ENCODE measurements around the gene LAMA3. TPM values are rescaled to one million over a fixed set of nuclear protein-coding genes. Genes with fewer than 3 reads are reported as not detected.
A peak's percentile ranks its signal among the peaks of the same experiment; 100 is the strongest.

The LAMA3 gene
- polyA plus RNA-seq, 6 donors from 2014 or later = 0.07 to 0.45 TPM; not detected in 4

- Mint-ChIP-seq H3K27me3 (no peaks in the 10 kb centered on the region), H3K9me3 (peaks cover 0 to 6% (median 0%) of the 10 kb centered on the region in 7 donors), H3K27ac (no peak overlapping the region), H3K4me1 (no peaks in the 10 kb centered on the region), H3K36me3 (no peaks in the 10 kb centered on the region), H3K4me3 (no peak overlapping the region)
- ATAC-seq (ENCODE audit: low read depth in 2 of 2) (no peak), DNase-seq (no peak)
These were observed 63.5 kb downstream of the LAMA3 start for GRCh38 chr18:23752796-23753195.

- Mint-ChIP-seq H3K9me3 (peaks cover 0 to 6% (median 0%) of the 10 kb centered on the region in 7 donors), H3K4me3 (no peak overlapping the region), H3K36me3 (no peaks in the 10 kb centered on the region), H3K27ac (no peak overlapping the region), H3K27me3 (no peaks in the 10 kb centered on the region), H3K4me1 (no peaks in the 10 kb centered on the region)
- ATAC-seq (ENCODE audit: low read depth in 2 of 2) = no peak
- DNase-seq = no peak
These were observed 67.6 kb downstream of the LAMA3 start for GRCh38 chr18:23756590-23757436.

GRCh38 chr18:23757437-23757733 is 68.1 kb downstream of the LAMA3 start:
- peaks cover 0 to 6% (median 0%) of the 10 kb centered on the region in 7 donors for H3K9me3 Mint-ChIP-seq
- H3K4me3 Mint-ChIP-seq = no peak overlapping the region
- H3K4me1 Mint-ChIP-seq = no peaks in the 10 kb centered on the region
- no peak for DNase-seq
- no peaks in the 10 kb centered on the region for H3K36me3 Mint-ChIP-seq
- H3K27me3 Mint-ChIP-seq = no peaks in the 10 kb centered on the region
- H3K27ac Mint-ChIP-seq = no peak overlapping the region
- ATAC-seq (ENCODE audit: low read depth in 2 of 2) = no peak

- DNase-seq (no peak), ATAC-seq (ENCODE audit: low read depth in 2 of 2) (no peak)
- H3K4me3 Mint-ChIP-seq = no peak overlapping the region
- no peaks in the 10 kb centered on the region for H3K27me3 Mint-ChIP-seq
- H3K9me3 Mint-ChIP-seq = peaks cover 0 to 6% (median 0%) of the 10 kb centered on the region in 7 donors
- no peak overlapping the region for H3K27ac Mint-ChIP-seq
- no peaks in the 10 kb centered on the region for H3K4me1 Mint-ChIP-seq
- H3K36me3 Mint-ChIP-seq = no peaks in the 10 kb centered on the region
These were observed 69.0 kb downstream of the LAMA3 start for GRCh38 chr18:23758281-23758680.

- DNase-seq (no peak), ATAC-seq (ENCODE audit: low read depth in 2 of 2) (no peak)
- peaks cover 0 to 2% (median 0%) of the 10 kb centered on the region in 7 donors for H3K9me3 Mint-ChIP-seq
- H3K4me1 Mint-ChIP-seq = no peaks in the 10 kb centered on the region
- H3K36me3 Mint-ChIP-seq = no peaks in the 10 kb centered on the region
- no peak overlapping the region for H3K27ac Mint-ChIP-seq
- H3K27me3 Mint-ChIP-seq = no peaks in the 10 kb centered on the region
- H3K4me3 Mint-ChIP-seq = peak overlapping the region in 1 of 8 donors; percentile 41
These were observed 72.7 kb downstream of the LAMA3 start for GRCh38 chr18:23761941-23762340.

- DNase-seq = no peak
- peaks cover 0 to 10% (median 7%) of the 10 kb centered on the region in 7 donors for H3K9me3 Mint-ChIP-seq
- no peaks in the 10 kb centered on the region for H3K36me3 Mint-ChIP-seq
- H3K4me3 Mint-ChIP-seq = no peak overlapping the region
- H3K27ac Mint-ChIP-seq = no peak overlapping the region
- no peaks in the 10 kb centered on the region for H3K4me1 Mint-ChIP-seq
- no peak for ATAC-seq (ENCODE audit: low read depth in 2 of 2)
- no peaks in the 10 kb centered on the region for H3K27me3 Mint-ChIP-seq
These were observed 74.1 kb downstream of the LAMA3 start for GRCh38 chr18:23763343-23763742.

GRCh38 chr18:23765931-23766330 is 76.7 kb downstream of the LAMA3 start:
- DNase-seq = no peak
- no peak for ATAC-seq (ENCODE audit: low read depth in 2 of 2)
- Mint-ChIP-seq H3K4me3 (no peak overlapping the region), H3K27ac (no peak overlapping the region), H3K4me1 (no peaks in the 10 kb centered on the region), H3K9me3 (peaks cover 0 to 14% (median 11%) of the 10 kb centered on the region in 7 donors), H3K36me3 (no peaks in the 10 kb centered on the region), H3K27me3 (peaks cover 0 to 5% (median 0%) of the 10 kb centered on the region in 3 donors)

GRCh38 chr18:23772327-23773024 is 83.2 kb downstream of the LAMA3 start:
- Mint-ChIP-seq H3K36me3 (no peaks in the 10 kb centered on the region), H3K4me1 (no peaks in the 10 kb centered on the region), H3K9me3 (peaks cover 0 to 14% (median 8%) of the 10 kb centered on the region in 7 donors), H3K27ac (no peak overlapping the region), H3K4me3 (no peak overlapping the region), H3K27me3 (peaks cover 0 to 5% (median 0%) of the 10 kb centered on the region in 3 donors)
- DNase-seq (no peak), ATAC-seq (ENCODE audit: low read depth in 2 of 2) (no peak)

- no peaks in the 10 kb centered on the region for H3K9me3 Mint-ChIP-seq
- peaks cover 0 to 16% (median 0%) of the 10 kb centered on the region in 3 donors for H3K27me3 Mint-ChIP-seq
- DNase-seq (no peak), ATAC-seq (ENCODE audit: low read depth in 2 of 2) (no peak)
- H3K4me3 Mint-ChIP-seq = no peak overlapping the region
- no peak overlapping the region for H3K27ac Mint-ChIP-seq
- no peaks in the 10 kb centered on the region for H3K4me1 Mint-ChIP-seq
- H3K36me3 Mint-ChIP-seq = no peaks in the 10 kb centered on the region
These were observed 87.1 kb downstream of the LAMA3 start for GRCh38 chr18:23776306-23776705.

- Mint-ChIP-seq H3K4me3 (no peak overlapping the region), H3K4me1 (no peaks in the 10 kb centered on the region), H3K27ac (peak overlapping the region in 1 of 6 donors; percentile 10), H3K9me3 (no peaks in the 10 kb centered on the region), H3K27me3 (peaks cover 5 to 16% (median 6%) of the 10 kb centered on the region in 3 donors), H3K36me3 (no peaks in the 10 kb centered on the region)
- DNase-seq = no peak
- no peak for ATAC-seq (ENCODE audit: low read depth in 2 of 2)
These were observed 89.6 kb downstream of the LAMA3 start for GRCh38 chr18:23778828-23779227.

- Mint-ChIP-seq H3K36me3 (no peaks in the 10 kb centered on the region), H3K4me1 (no peaks in the 10 kb centered on the region), H3K27ac (peak overlapping the region in 2 of 6 donors; percentile 7 to 61), H3K4me3 (no peak overlapping the region), H3K27me3 (peaks cover 5 to 25% (median 15%) of the 10 kb centered on the region in 3 donors), H3K9me3 (no peaks in the 10 kb centered on the region)
- ATAC-seq (ENCODE audit: low read depth in 2 of 2) = no peak
- no peak for DNase-seq
These were observed 90.5 kb downstream of the LAMA3 start for GRCh38 chr18:23779696-23780303.

- no peak overlapping the region for H3K27ac Mint-ChIP-seq
- H3K4me1 Mint-ChIP-seq = no peaks in the 10 kb centered on the region
- ATAC-seq (ENCODE audit: low read depth in 2 of 2) = no peak
These were observed 95.6 kb downstream of the LAMA3 start for GRCh38 chr18:23784832-23785245.

GRCh38 chr18:23793051-23793450 is 103.8 kb downstream of the LAMA3 start:
- no peak overlapping the region for H3K4me3 Mint-ChIP-seq

More at GRCh38 chr18:23784832-23785245, 95.6 kb downstream of the LAMA3 start:
- no peak for DNase-seq
- no peak overlapping the region for H3K4me3 Mint-ChIP-seq
- H3K36me3 Mint-ChIP-seq = peaks cover 4 to 8% of the 10 kb centered on the region in 2 donors
- peaks cover 4 to 32% (median 19%) of the 10 kb centered on the region in 7 donors for H3K9me3 Mint-ChIP-seq
- peaks cover 14 to 33% (median 22%) of the 10 kb centered on the region in 3 donors for H3K27me3 Mint-ChIP-seq

More at GRCh38 chr18:23793051-23793450, 103.8 kb downstream of the LAMA3 start:
- Mint-ChIP-seq H3K9me3 (peaks cover 0 to 5% (median 2%) of the 10 kb centered on the region in 7 donors), H3K4me1 (no peaks in the 10 kb centered on the region), H3K36me3 (peaks cover 0 to 8% of the 10 kb centered on the region in 2 donors), H3K27me3 (peaks cover 7 to 19% (median 12%) of the 10 kb centered on the region in 3 donors), H3K27ac (no peak overlapping the region)
- ATAC-seq (ENCODE audit: low read depth in 2 of 2) = no peak
- DNase-seq = no peak
